ENCODE results near the gene CELA2B.

GRCh38 chr1:15513192-15513591 is 37.3 kb downstream of the CELA2B start:
- TF ChIP-seq CTCF (IDR thresholded peaks at IDR 0.05) (no peak), POLR2A (IDR thresholded peaks at IDR 0.05) (no peak)
